Keratinocyte (primary cell): ENCODE data around the gene LCE1C.

Source experiments
- EZH2 ChIP-seq: IDR thresholded peaks from one replicate; pipeline ENCODE4 v1.6.1; 2012; ENCODE audit warnings: inconsistent platforms, mild to moderate bottlenecking, low read length, moderate library complexity
- TF ChIP-seq, protein P1 (sequence below), 3 experiments: IDR thresholded peaks in 1 of 3; conservative IDR thresholded peaks in 1 of 3; optimal IDR thresholded peaks in 1 of 3; 2 replicates in 2 of 3; 3 replicates in 1 of 3; pipeline versions ENCODE3 to v1.5.1; 2011; ENCODE audit warnings: low read length in 3 of 3, mild to moderate bottlenecking in 3 of 3, moderate library complexity in 2 of 3, control low read depth in 1 of 3, inconsistent platforms in 1 of 3; ENCODE audit not compliant: insufficient read depth in 2 of 3; ENCODE audit errors: extremely low read depth in 1 of 3

DNA sequence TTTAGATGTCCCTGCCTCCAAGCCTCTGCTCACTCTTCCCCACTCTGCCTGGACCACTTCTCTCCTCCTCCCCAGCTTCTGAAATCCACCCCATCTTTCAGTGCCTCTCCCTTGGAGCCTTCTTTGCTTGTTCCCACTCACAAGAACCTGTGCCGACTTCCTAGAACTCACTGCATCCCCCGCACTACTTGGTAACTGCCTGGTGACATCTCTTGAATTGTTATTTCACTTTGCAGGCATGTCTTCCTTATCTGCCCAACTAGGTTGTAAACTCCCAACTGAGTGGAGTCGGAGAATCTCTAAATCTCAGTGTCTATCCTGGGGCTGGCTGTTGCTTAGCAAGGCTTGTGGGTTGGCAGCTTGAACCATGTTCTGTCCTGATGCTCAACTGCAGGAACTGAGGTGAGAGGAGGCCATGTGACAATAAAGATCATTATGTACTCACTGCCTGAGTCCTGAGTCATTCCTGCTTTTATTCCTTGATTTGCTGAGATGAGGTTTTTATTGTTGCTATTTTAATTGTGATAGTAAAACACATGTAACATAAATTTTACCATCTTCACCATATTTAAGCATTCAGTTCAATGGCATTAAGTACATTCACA is 44.7 kb downstream of the LCE1C start:
- TF ChIP-seq, protein P1, sequence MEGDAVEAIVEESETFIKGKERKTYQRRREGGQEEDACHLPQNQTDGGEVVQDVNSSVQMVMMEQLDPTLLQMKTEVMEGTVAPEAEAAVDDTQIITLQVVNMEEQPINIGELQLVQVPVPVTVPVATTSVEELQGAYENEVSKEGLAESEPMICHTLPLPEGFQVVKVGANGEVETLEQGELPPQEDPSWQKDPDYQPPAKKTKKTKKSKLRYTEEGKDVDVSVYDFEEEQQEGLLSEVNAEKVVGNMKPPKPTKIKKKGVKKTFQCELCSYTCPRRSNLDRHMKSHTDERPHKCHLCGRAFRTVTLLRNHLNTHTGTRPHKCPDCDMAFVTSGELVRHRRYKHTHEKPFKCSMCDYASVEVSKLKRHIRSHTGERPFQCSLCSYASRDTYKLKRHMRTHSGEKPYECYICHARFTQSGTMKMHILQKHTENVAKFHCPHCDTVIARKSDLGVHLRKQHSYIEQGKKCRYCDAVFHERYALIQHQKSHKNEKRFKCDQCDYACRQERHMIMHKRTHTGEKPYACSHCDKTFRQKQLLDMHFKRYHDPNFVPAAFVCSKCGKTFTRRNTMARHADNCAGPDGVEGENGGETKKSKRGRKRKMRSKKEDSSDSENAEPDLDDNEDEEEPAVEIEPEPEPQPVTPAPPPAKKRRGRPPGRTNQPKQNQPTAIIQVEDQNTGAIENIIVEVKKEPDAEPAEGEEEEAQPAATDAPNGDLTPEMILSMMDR (optimal IDR thresholded peaks at IDR 0.05 in 1 of 3, IDR thresholded peaks at IDR 0.05 in 1 of 3, conservative IDR thresholded peaks at IDR 0.05 in 1 of 3; ENCODE audit: extremely low read depth in 1 of 3, insufficient read depth in 2 of 3, low read length in 3 of 3): no peak
- no peak for TF ChIP-seq EZH2
